Glutamatergic neuron (in vitro differentiated cells): ENCODE data around the gene TTC17. TPM values are rescaled to one million over a fixed set of nuclear protein-coding genes. Genes with fewer than 3 reads are reported as not detected.

ENCODE experiments used
- DNase-seq: peaks from one replicate; pipeline ENCODE4 v3.0.0; 2022
- H3K27ac Mint-ChIP-seq: one replicate; pipeline ENCODE4 v1.8.0; 2020; ENCODE audit warnings: mild to moderate bottlenecking, mixed read lengths, inconsistent platforms; ENCODE audit not compliant: unreplicated experiment
- H3K27me3 Mint-ChIP-seq: one replicate; pipeline ENCODE4 v1.8.0; 2020; ENCODE audit warnings: mild to moderate bottlenecking, moderate library complexity, mixed read lengths, inconsistent platforms; ENCODE audit not compliant: unreplicated experiment
- H3K36me3 Mint-ChIP-seq: one replicate; pipeline ENCODE4 v1.8.0; 2020; ENCODE audit warnings: mild to moderate bottlenecking, mixed read lengths, inconsistent platforms; ENCODE audit not compliant: unreplicated experiment
- H3K4me1 Mint-ChIP-seq: one replicate; pipeline ENCODE4 v1.8.0; 2020; ENCODE audit warnings: mild to moderate bottlenecking, low read depth, mixed read lengths, inconsistent platforms; ENCODE audit not compliant: unreplicated experiment
- H3K4me3 Mint-ChIP-seq: one replicate; pipeline ENCODE4 v1.8.0; 2020; ENCODE audit warnings: mild to moderate bottlenecking, mixed read lengths, inconsistent platforms; ENCODE audit not compliant: unreplicated experiment
- H3K9me3 Mint-ChIP-seq: one replicate; pipeline ENCODE4 v1.8.0; 2020; ENCODE audit warnings: mild to moderate bottlenecking, moderate library complexity, mixed read lengths, inconsistent platforms; ENCODE audit not compliant: unreplicated experiment
- long read RNA-seq: library from polyadenylated mRNA; unstranded; transcript quantifications from one replicate; pipeline ENCODE4 v2.0.0, GENCODE V29; 2020; ENCODE audit not compliant: unreplicated experiment
- total RNA-seq: library from RNA; stranded (reverse); fragmentation: NEBNext Ultra II Directional; extraction: Animal tissue kit (Norgen Biotek cat#: 25700); gene quantifications from one replicate; pipeline ENCODE4 v1.2.1, GENCODE V29; 2021; ENCODE audit not compliant: unreplicated experiment
- TF ChIP-seq, protein P1 (sequence below): fragments of 200-600 bp; sonication (generic); IDR thresholded peaks from one replicate; pipeline ENCODE4 v1.5.0; 2021; ENCODE audit not compliant: partially characterized antibody, unreplicated experiment

The TTC17 gene, protein sequence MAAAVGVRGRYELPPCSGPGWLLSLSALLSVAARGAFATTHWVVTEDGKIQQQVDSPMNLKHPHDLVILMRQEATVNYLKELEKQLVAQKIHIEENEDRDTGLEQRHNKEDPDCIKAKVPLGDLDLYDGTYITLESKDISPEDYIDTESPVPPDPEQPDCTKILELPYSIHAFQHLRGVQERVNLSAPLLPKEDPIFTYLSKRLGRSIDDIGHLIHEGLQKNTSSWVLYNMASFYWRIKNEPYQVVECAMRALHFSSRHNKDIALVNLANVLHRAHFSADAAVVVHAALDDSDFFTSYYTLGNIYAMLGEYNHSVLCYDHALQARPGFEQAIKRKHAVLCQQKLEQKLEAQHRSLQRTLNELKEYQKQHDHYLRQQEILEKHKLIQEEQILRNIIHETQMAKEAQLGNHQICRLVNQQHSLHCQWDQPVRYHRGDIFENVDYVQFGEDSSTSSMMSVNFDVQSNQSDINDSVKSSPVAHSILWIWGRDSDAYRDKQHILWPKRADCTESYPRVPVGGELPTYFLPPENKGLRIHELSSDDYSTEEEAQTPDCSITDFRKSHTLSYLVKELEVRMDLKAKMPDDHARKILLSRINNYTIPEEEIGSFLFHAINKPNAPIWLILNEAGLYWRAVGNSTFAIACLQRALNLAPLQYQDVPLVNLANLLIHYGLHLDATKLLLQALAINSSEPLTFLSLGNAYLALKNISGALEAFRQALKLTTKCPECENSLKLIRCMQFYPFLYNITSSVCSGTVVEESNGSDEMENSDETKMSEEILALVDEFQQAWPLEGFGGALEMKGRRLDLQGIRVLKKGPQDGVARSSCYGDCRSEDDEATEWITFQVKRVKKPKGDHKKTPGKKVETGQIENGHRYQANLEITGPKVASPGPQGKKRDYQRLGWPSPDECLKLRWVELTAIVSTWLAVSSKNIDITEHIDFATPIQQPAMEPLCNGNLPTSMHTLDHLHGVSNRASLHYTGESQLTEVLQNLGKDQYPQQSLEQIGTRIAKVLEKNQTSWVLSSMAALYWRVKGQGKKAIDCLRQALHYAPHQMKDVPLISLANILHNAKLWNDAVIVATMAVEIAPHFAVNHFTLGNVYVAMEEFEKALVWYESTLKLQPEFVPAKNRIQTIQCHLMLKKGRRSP
- 92.0 TPM for total RNA-seq
- long read RNA-seq, full-length matches to known transcripts, result 2 of 14 reads
- long read RNA-seq, partial matches to known transcripts, result 1 of 14 reads
- long read RNA-seq, other reads (novel, unspliced or antisense), result 11 of 14 reads

- H3K4me3 Mint-ChIP-seq, result peak within 1 kb of the TSS; percentile 97
- peak within 1 kb of the TSS; percentile 91 for H3K27ac Mint-ChIP-seq
- peaks cover 8% of the 10 kb centered on the region for H3K9me3 Mint-ChIP-seq
- no peaks in the 10 kb centered on the region for H3K36me3 Mint-ChIP-seq
- DNase-seq, result peak; percentile 96
- H3K4me1 Mint-ChIP-seq, result peaks cover 11% of the 10 kb centered on the region
- H3K27me3 Mint-ChIP-seq, result peaks cover 3% of the 10 kb centered on the region
- TF ChIP-seq, protein P1, sequence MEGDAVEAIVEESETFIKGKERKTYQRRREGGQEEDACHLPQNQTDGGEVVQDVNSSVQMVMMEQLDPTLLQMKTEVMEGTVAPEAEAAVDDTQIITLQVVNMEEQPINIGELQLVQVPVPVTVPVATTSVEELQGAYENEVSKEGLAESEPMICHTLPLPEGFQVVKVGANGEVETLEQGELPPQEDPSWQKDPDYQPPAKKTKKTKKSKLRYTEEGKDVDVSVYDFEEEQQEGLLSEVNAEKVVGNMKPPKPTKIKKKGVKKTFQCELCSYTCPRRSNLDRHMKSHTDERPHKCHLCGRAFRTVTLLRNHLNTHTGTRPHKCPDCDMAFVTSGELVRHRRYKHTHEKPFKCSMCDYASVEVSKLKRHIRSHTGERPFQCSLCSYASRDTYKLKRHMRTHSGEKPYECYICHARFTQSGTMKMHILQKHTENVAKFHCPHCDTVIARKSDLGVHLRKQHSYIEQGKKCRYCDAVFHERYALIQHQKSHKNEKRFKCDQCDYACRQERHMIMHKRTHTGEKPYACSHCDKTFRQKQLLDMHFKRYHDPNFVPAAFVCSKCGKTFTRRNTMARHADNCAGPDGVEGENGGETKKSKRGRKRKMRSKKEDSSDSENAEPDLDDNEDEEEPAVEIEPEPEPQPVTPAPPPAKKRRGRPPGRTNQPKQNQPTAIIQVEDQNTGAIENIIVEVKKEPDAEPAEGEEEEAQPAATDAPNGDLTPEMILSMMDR, result no peak
Measured at GRCh38 chr11:43358801-43359421, at the start of gene TTC17. TTC17 (plus strand) TSS chr11:43358920; CDS start chr11:43358955, 35 bp downstream.

- Mint-ChIP-seq H3K36me3 (no peaks in the 10 kb centered on the region), H3K4me3 (peak within 1 kb of the TSS; percentile 98), H3K27ac (peak within 1 kb of the TSS; percentile 91), H3K9me3 (peaks cover 11% of the 10 kb centered on the region), H3K4me1 (peaks cover 12% of the 10 kb centered on the region), H3K27me3 (peaks cover 2% of the 10 kb centered on the region)
- peak; percentile 95 for DNase-seq
- TF ChIP-seq, protein P1, result peak; percentile 55
Measured at GRCh38 chr11:43311791-43312607, 46.7 kb upstream of the TTC17 start, which contains the start of gene API5. API5 (plus strand) TSS chr11:43311996; CDS start chr11:43312128, 132 bp downstream.

DNA sequence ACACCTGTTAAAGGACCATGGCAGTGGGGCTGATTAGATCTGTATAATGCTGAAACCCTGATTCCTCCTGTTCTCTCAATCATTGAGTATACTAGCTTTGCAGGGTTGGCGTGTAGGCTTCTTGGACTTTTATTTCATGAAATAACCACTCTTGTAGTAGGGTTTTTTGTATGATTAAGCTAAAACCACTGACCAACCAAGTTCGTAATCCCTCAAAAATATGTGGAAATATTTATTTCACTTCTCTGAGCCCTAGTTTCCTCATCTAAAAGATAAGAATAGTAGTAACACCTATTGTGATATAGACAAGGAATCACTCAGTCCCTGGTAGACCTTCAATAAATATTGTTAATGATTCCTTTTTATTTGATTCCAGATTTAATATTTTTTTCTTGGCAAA is 42.8 kb upstream of the TTC17 start:
- DNase-seq, result no peak
- Mint-ChIP-seq H3K4me3 (no peak overlapping the region), H3K4me1 (peaks cover 12% of the 10 kb centered on the region), H3K36me3 (no peaks in the 10 kb centered on the region), H3K9me3 (peaks cover 9% of the 10 kb centered on the region), H3K27ac (no peak overlapping the region), H3K27me3 (no peaks in the 10 kb centered on the region)
- TF ChIP-seq, protein P1, result no peak

GRCh38 chr11:43316451-43316850 is 42.3 kb upstream of the TTC17 start:
- Mint-ChIP-seq H3K4me1 (peaks cover 12% of the 10 kb centered on the region), H3K4me3 (no peak overlapping the region), H3K27ac (no peak overlapping the region), H3K27me3 (no peaks in the 10 kb centered on the region), H3K36me3 (no peaks in the 10 kb centered on the region), H3K9me3 (peaks cover 8% of the 10 kb centered on the region)
- TF ChIP-seq, protein P1, result no peak
- no peak for DNase-seq
